Right hindlimb (tissue), 1 donor: Measurements from ENCODE around the gene CHTF18.

Experiments
- DNase-seq: peaks from one replicate; pipeline ENCODE4 v3.0.0-alpha.2; 2018

CHTF18 gene

GRCh38 chr16:794853-795466 lies 6.5 kb downstream of the CHTF18 start:
- DNase-seq = no peak

GRCh38 chr16:795580-796229 lies 7.3 kb downstream of the CHTF18 start:
- DNase-seq = no peak

GRCh38 chr16:796296-797119 lies 8.1 kb downstream of the CHTF18 start:
- no peak for DNase-seq

- DNase-seq = no peak
Observed at GRCh38 chr16:797120-797420, 8.7 kb downstream of the CHTF18 start.

- DNase-seq = no peak
Observed at GRCh38 chr16:797686-798085, 9.3 kb downstream of the CHTF18 start.

- no peak for DNase-seq
Observed at GRCh38 chr16:798666-799065, 10.2 kb downstream of the CHTF18 start.

GRCh38 chr16:799111-799947 lies 10.9 kb downstream of the CHTF18 start:
- no peak for DNase-seq

GRCh38 chr16:799948-800833 lies 11.8 kb downstream of the CHTF18 start, which contains the start of gene GNG13:
GNG13 (minus strand) TSS chr16:800734; CDS start chr16:799077, 1,657 bp downstream.
- no peak for DNase-seq

GRCh38 chr16:800834-801511 lies 12.6 kb downstream of the CHTF18 start:
- DNase-seq = no peak

- no peak for DNase-seq
Observed at GRCh38 chr16:801584-802363, 13.4 kb downstream of the CHTF18 start.

GRCh38 chr16:802461-802860 lies 14.0 kb downstream of the CHTF18 start:
- DNase-seq = no peak

- DNase-seq = no peak
Observed at GRCh38 chr16:802914-803753, 14.7 kb downstream of the CHTF18 start.

- DNase-seq = no peak
Observed at GRCh38 chr16:803754-804080, 15.3 kb downstream of the CHTF18 start.

GRCh38 chr16:804193-805048 lies 16.0 kb downstream of the CHTF18 start:
- no peak for DNase-seq

GRCh38 chr16:805474-805873 lies 17.1 kb downstream of the CHTF18 start:
- no peak for DNase-seq

- DNase-seq = peak; percentile 96
Observed at GRCh38 chr16:807347-808084, 19.1 kb downstream of the CHTF18 start.

- no peak for DNase-seq
Observed at GRCh38 chr16:808085-808386, 19.6 kb downstream of the CHTF18 start.

GRCh38 chr16:813204-813915 lies 24.9 kb downstream of the CHTF18 start:
- peak; percentile 53 for DNase-seq
